Activated naive CD8-positive, alpha-beta T cell treated with anti-CD3 and anti-CD28 coated beads for 36 hours (primary cell): ENCODE data around the gene REM1. TPM values are rescaled to one million over a fixed set of nuclear protein-coding genes. Genes with fewer than 3 reads are reported as not detected.
A peak's percentile ranks its signal among the peaks of the same experiment; 100 is the strongest.

ENCODE experiments used
- DNase-seq: peaks from one replicate; pipeline ENCODE4 v3.0.0; 2021
- H3K27ac Mint-ChIP-seq: one replicate; pipeline ENCODE4 v1.8.0; 2022; ENCODE audit warnings: mild to moderate bottlenecking, moderate library complexity, mixed read lengths
- H3K27me3 Mint-ChIP-seq: one replicate; pipeline ENCODE4 v1.8.0; 2022; ENCODE audit warnings: mild to moderate bottlenecking, mixed read lengths
- H3K36me3 Mint-ChIP-seq: one replicate; pipeline ENCODE4 v1.8.0; 2021; ENCODE audit warnings: mild to moderate bottlenecking, mixed read lengths
- H3K4me1 Mint-ChIP-seq: one replicate; pipeline ENCODE4 v1.8.0; 2021; ENCODE audit warnings: mixed read lengths
- H3K4me3 Mint-ChIP-seq: one replicate; pipeline ENCODE4 v1.8.0; 2022; ENCODE audit warnings: mild to moderate bottlenecking, moderate library complexity, mixed read lengths
- H3K9me3 Mint-ChIP-seq: one replicate; pipeline ENCODE4 v1.8.0; 2022; ENCODE audit warnings: mixed read lengths
- total RNA-seq, 2 experiments: library from RNA; stranded (reverse); gene quantifications; one replicate each; pipeline ENCODE4 v1.2.3, GENCODE V29; 2021

Gene REM1
- total RNA-seq, 2 experiments from 2014 or later = not detected

- no peak for DNase-seq
- Mint-ChIP-seq H3K9me3 (peaks cover 2% of the 10 kb centered on the region), H3K27me3 (peaks cover 42% of the 10 kb centered on the region), H3K4me3 (no peak overlapping the region), H3K36me3 (peaks cover 1% of the 10 kb centered on the region), H3K27ac (no peak overlapping the region), H3K4me1 (peaks cover 14% of the 10 kb centered on the region)
Observed at GRCh38 chr20:31473331-31474096, 1.6 kb upstream of the REM1 start.

- no peak for DNase-seq
- peaks cover 1% of the 10 kb centered on the region for H3K36me3 Mint-ChIP-seq
- H3K4me1 Mint-ChIP-seq = peaks cover 14% of the 10 kb centered on the region
- H3K27ac Mint-ChIP-seq = no peak overlapping the region
- H3K4me3 Mint-ChIP-seq = no peak overlapping the region
- H3K27me3 Mint-ChIP-seq = peaks cover 42% of the 10 kb centered on the region
- H3K9me3 Mint-ChIP-seq = peaks cover 2% of the 10 kb centered on the region
Observed at GRCh38 chr20:31474097-31474436, 1.0 kb upstream of the REM1 start.

DNA sequence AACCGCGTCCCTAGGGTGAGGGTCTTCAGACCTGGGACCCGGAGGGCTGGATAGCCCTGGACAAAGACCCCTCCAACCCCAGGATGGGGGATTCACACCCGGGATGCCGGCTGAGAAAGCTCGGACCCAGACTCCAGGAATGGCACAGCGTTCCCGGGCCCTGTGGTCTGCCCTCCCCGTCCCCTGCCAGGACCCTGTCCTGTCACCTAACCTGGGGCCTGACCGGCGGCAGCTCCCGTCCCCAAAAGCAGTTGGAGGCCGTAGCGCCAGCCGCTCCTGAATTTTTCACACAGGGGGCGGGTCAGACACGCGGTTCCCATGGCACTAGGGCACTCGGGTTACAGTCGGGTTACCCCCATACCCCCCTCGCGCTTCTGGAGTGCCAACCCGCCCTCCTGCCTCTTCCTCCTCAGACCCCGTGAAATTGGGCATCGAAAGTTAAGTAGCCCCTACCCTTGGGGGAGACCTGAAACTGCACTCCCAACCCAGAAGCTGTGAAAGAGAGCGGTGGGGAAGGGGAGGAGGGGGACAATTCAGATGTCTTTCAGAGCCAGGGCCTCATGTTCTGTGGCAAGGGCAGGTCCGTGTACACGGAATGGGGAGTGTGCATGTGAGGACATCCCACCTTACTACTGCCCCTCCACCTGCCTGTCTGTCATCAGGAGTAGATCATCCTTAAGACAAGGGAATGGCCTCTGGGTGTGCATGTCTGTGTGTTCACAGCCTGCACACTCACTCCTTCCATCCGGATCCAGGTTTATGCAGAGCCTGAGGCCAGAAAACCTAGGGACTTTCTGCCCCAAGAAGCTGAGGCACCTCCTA, 595 bp downstream of the REM1 start:
- no peak for DNase-seq
- Mint-ChIP-seq H3K36me3 (peaks cover 1% of the 10 kb centered on the region), H3K4me1 (peaks cover 14% of the 10 kb centered on the region), H3K4me3 (no peak overlapping the region), H3K9me3 (peaks cover 2% of the 10 kb centered on the region), H3K27ac (no peak overlapping the region), H3K27me3 (peaks cover 48% of the 10 kb centered on the region)

DNA sequence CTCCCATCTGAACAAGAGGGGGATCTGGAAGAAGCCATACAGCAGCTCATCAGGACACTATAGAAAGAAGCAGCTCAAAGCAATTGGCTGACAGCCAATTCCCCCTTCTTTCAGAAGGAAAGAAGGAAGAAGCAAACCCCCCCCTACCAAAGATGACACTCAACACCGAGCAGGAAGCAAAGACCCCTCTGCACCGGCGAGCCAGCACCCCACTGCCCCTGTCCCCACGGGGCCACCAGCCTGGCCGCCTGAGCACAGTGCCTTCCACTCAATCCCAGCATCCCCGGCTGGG, 1.2 kb downstream of the REM1 start:
- no peak for DNase-seq
- H3K27ac Mint-ChIP-seq = no peak overlapping the region
- peaks cover 14% of the 10 kb centered on the region for H3K4me1 Mint-ChIP-seq
- no peak overlapping the region for H3K4me3 Mint-ChIP-seq
- H3K27me3 Mint-ChIP-seq = peaks cover 50% of the 10 kb centered on the region
- H3K36me3 Mint-ChIP-seq = peaks cover 1% of the 10 kb centered on the region
- peaks cover 2% of the 10 kb centered on the region for H3K9me3 Mint-ChIP-seq

DNA sequence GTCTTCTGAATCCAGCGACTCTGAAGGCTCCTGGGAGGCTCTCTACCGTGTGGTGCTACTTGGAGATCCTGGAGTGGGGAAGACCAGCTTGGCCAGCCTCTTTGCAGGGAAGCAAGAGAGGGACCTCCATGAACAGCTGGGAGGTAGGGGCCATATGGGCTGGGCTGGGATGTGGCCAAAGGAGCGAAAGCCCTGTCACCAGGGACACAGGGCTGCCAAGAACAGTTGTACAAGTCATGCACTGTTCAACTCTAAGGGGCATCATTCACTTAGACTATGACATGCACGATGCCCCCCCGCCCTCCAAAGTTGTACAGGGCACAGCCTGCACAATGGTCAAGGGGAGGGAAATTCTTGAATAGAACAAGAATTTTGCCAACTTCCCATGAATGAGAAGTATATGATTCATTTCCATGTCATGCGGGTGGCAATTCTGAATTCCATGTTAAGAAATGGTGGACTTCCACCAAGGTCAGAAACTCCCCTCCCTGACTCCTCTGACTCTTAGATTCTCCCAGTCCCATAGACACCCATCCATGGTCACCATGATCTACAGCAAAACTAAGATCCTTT, 1.6 kb downstream of the REM1 start:
- no peak overlapping the region for H3K4me3 Mint-ChIP-seq
- peaks cover 1% of the 10 kb centered on the region for H3K36me3 Mint-ChIP-seq
- peaks cover 2% of the 10 kb centered on the region for H3K9me3 Mint-ChIP-seq
- H3K27ac Mint-ChIP-seq = no peak overlapping the region
- H3K27me3 Mint-ChIP-seq = peaks cover 52% of the 10 kb centered on the region
- no peak for DNase-seq
- peaks cover 14% of the 10 kb centered on the region for H3K4me1 Mint-ChIP-seq

DNA sequence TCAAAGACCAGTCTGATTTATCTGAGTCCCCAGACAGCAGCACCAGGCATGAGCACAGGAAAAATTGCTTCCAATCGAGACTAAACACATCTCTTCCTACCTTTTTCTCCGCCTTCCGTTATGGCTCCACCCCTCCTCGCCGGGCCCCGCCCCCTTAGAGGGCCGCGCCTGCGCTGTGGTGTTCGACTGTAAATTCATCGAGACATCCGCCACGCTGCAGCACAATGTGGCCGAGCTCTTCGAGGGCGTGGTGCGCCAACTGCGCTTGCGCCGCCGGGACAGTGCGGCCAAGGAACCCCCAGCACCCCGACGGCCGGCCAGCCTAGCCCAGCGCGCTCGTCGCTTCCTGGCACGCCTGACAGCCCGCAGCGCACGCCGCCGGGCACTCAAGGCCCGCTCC, 8.9 kb downstream of the REM1 start:
- Mint-ChIP-seq H3K4me3 (no peak overlapping the region), H3K27me3 (peaks cover 50% of the 10 kb centered on the region), H3K27ac (no peak overlapping the region), H3K9me3 (no peaks in the 10 kb centered on the region), H3K36me3 (peaks cover 3% of the 10 kb centered on the region), H3K4me1 (peaks cover 12% of the 10 kb centered on the region)
- peak; percentile 30 for DNase-seq

GRCh38 chr20:31485450-31486339, 10.6 kb downstream of the REM1 start:
- peak; percentile 45 for DNase-seq
- Mint-ChIP-seq H3K36me3 (peaks cover 3% of the 10 kb centered on the region), H3K9me3 (no peaks in the 10 kb centered on the region), H3K4me1 (peaks cover 12% of the 10 kb centered on the region), H3K4me3 (peak overlapping the region; percentile 3), H3K27me3 (peaks cover 43% of the 10 kb centered on the region), H3K27ac (no peak overlapping the region)

DNA sequence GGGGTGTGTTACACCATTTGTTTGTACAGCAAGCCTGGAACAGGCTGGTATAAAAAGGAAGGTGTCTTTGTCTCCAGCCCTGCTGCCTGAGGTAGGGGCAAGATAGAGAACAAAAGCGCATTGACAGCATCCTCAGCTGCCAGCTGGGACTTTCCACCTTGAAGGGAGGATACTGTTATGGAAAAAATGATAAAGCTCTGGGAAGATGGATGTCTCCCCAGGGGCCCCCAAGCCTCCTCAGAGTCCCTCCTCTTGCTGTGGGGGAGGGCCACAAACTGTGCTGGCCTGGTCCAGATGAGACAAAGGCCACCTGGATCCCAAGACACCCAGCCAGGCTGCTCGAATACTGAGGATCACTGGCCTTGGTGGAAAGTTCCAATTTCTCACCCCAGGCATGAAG, 13.0 kb downstream of the REM1 start:
- no peak for DNase-seq
- Mint-ChIP-seq H3K27me3 (peaks cover 34% of the 10 kb centered on the region), H3K27ac (no peak overlapping the region), H3K36me3 (peaks cover 3% of the 10 kb centered on the region), H3K4me1 (peaks cover 12% of the 10 kb centered on the region), H3K9me3 (no peaks in the 10 kb centered on the region), H3K4me3 (no peak overlapping the region)

DNA sequence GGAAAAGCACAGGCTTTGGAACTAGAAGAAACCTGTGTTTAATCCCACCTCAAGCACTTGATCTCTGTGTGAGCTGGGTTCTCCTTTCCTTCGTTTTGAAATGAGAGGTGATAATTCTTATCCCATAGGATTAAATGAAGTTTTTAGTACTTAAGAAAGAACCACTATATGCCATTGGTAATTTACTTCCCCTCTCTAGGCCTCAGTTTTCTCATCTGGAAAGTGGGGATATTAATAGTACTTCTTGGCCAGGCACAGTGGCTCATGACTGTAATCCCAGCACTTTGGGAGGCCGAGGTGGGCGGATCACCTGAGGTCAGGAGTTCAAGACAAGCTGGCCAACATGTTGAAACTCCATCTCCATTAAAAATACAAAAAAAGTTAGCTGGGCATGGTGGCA, 14.1 kb downstream of the REM1 start:
- peaks cover 29% of the 10 kb centered on the region for H3K27me3 Mint-ChIP-seq
- H3K36me3 Mint-ChIP-seq = no peaks in the 10 kb centered on the region
- no peak overlapping the region for H3K4me3 Mint-ChIP-seq
- no peaks in the 10 kb centered on the region for H3K9me3 Mint-ChIP-seq
- peaks cover 12% of the 10 kb centered on the region for H3K4me1 Mint-ChIP-seq
- DNase-seq = no peak
- H3K27ac Mint-ChIP-seq = no peak overlapping the region

GRCh38 chr20:31490752-31491151, 15.7 kb downstream of the REM1 start:
- Mint-ChIP-seq H3K36me3 (no peaks in the 10 kb centered on the region), H3K27me3 (peaks cover 24% of the 10 kb centered on the region), H3K27ac (no peak overlapping the region), H3K4me3 (no peak overlapping the region), H3K4me1 (peaks cover 12% of the 10 kb centered on the region), H3K9me3 (no peaks in the 10 kb centered on the region)
- DNase-seq = no peak

- Mint-ChIP-seq H3K4me3 (no peak overlapping the region), H3K9me3 (no peaks in the 10 kb centered on the region), H3K27ac (no peak overlapping the region), H3K27me3 (peaks cover 18% of the 10 kb centered on the region), H3K36me3 (no peaks in the 10 kb centered on the region), H3K4me1 (no peaks in the 10 kb centered on the region)
- DNase-seq = no peak
Observed at GRCh38 chr20:31494131-31494530, 19.0 kb downstream of the REM1 start.

GRCh38 chr20:31496761-31497295, 21.7 kb downstream of the REM1 start:
- no peaks in the 10 kb centered on the region for H3K9me3 Mint-ChIP-seq
- H3K4me3 Mint-ChIP-seq = no peak overlapping the region
- no peaks in the 10 kb centered on the region for H3K4me1 Mint-ChIP-seq
- no peak for DNase-seq
- H3K36me3 Mint-ChIP-seq = no peaks in the 10 kb centered on the region
- no peak overlapping the region for H3K27ac Mint-ChIP-seq
- H3K27me3 Mint-ChIP-seq = peaks cover 18% of the 10 kb centered on the region

GRCh38 chr20:31497838-31498540, 22.9 kb downstream of the REM1 start:
- Mint-ChIP-seq H3K9me3 (no peaks in the 10 kb centered on the region), H3K4me3 (no peak overlapping the region), H3K4me1 (no peaks in the 10 kb centered on the region), H3K27ac (no peak overlapping the region), H3K36me3 (no peaks in the 10 kb centered on the region), H3K27me3 (peaks cover 18% of the 10 kb centered on the region)
- no peak for DNase-seq

DNA sequence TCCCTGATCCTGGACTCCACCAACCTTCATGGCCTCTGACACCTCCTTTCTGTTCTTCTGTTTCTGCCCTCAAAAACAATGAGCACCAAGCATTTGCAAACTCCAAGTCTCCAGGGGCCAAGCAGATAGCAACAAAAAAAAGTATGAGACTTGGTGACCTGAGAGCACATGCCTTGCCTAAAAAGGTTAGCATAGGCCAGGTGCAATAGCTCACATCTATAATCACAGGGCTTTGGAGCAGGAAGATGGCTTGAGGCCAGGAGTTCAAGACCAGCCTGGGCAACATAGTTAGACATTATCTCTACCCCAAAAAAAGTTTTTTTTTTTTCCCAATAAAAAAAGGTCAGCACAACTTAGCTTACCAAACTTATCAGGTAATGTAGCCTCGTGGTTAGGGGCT, 25.4 kb downstream of the REM1 start:
- Mint-ChIP-seq H3K4me1 (no peaks in the 10 kb centered on the region), H3K4me3 (no peak overlapping the region), H3K9me3 (no peaks in the 10 kb centered on the region), H3K36me3 (no peaks in the 10 kb centered on the region), H3K27ac (no peak overlapping the region), H3K27me3 (peaks cover 15% of the 10 kb centered on the region)
- no peak for DNase-seq
